ENCODE results near the gene ZCCHC14.

The ZCCHC14 gene

DNA sequence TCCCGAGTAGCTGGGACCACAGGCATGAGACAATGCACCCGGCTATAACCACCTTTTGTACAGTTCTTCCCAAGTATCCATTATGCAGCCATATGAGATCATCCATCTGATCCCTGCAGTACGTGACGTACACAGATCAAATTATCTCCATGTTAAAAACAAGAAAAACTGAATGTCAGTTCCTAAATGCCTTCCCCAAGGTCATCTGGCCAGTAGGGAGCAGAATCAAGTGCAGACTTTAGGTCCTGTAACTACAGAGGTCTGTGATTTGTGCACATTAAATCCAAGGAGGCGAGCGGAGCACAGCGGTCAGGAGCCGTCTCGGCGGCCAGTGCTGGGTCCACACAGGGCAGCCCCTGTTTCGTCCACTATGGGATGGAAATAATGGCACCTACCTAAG lies 23.7 kb downstream of the ZCCHC14 start:
- no peak overlapping the region for H3K4me3 ChIP-seq (ENCODE audit: low read depth, low read length)
- H3K27me3 ChIP-seq (ENCODE audit: control insufficient read depth, insufficient read depth, low read length), result no peaks in the 10 kb centered on the region
- peaks cover 5% of the 10 kb centered on the region for H3K4me1 ChIP-seq (ENCODE audit: control insufficient read depth, insufficient read depth, low read length)
- H3K36me3 ChIP-seq (ENCODE audit: control insufficient read depth, insufficient read depth, low read length), result no peaks in the 10 kb centered on the region
- H3K9ac ChIP-seq (ENCODE audit: low read depth, low read length), result no peak overlapping the region
- H3K9me3 ChIP-seq (ENCODE audit: control insufficient read depth, insufficient read depth, low read length), result no peaks in the 10 kb centered on the region

DNA sequence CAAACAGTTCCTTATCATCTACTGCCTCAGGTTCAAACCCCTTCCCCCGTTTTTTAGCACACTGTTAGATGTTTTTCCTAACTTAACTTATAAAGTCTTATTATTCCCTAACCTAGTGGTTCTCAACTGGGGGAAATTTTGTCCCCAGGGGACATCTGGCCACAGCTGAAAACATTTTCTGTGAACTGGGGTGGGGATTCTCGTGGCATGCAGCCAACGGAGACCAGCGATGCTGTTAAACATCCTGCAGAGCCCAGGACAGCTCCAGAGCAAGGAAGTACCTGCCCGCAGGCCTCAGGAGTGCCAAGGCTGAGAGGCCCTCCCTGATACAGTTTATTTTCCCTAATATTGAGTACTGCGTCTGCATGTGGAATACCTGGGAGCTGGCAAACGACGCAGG lies 24.3 kb downstream of the ZCCHC14 start:
- Histone ChIP-seq H3K9me3 (ENCODE audit: control insufficient read depth, insufficient read depth, low read length) (no peaks in the 10 kb centered on the region), H3K4me3 (ENCODE audit: low read depth, low read length) (no peak overlapping the region), H3K36me3 (ENCODE audit: control insufficient read depth, insufficient read depth, low read length) (no peaks in the 10 kb centered on the region), H3K9ac (ENCODE audit: low read depth, low read length) (no peak overlapping the region), H3K27me3 (ENCODE audit: control insufficient read depth, insufficient read depth, low read length) (no peaks in the 10 kb centered on the region), H3K4me1 (ENCODE audit: control insufficient read depth, insufficient read depth, low read length) (peaks cover 5% of the 10 kb centered on the region)

DNA sequence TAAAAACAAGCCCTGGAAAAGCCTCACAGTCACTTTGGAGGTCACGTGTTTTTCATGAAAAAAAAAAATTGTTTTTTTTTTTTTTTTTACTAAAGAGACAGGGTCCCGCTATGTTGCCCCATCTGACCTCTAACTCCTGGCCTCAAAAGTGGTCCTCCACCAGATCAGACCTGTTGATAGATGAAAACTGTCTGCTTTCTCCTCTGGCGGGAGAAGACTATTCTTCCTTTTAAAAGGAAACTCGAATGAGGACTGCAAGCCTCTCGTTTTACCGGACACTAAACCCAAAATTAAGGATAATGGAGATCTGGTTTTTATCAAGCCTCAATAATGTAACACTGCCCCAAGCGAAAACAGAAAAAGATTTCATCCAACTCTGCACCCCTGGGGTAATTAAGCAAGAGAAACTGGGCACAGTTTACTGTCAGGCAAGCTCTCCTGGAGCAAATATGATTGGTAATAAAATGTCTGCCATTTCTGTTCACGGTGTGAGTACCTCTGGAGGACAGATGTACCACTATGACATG lies 25.8 kb downstream of the ZCCHC14 start:
- Histone ChIP-seq H3K4me1 (ENCODE audit: control insufficient read depth, insufficient read depth, low read length) (peaks cover 5% of the 10 kb centered on the region), H3K36me3 (ENCODE audit: control insufficient read depth, insufficient read depth, low read length) (no peaks in the 10 kb centered on the region)

DNA sequence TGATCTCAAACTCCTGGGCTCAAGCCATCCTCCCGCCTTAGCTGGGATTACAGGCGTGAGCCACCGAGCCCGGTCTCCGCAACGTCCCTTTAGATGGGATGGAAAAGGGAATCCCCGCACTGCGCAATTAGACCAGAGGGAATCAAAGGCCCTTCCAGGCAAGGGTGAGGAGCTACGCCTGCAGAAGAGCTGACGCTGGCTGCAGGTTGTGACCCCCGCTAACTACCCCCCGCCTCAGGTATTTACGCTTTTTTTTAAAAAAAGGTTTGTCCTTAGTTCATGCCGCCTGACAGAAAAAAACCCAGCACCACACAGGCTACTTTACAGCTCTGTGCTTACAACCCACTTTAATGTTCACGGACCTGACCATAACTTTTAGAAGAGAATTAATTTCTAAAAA lies 26.9 kb downstream of the ZCCHC14 start:
- H3K9me3 ChIP-seq (ENCODE audit: control insufficient read depth, insufficient read depth, low read length), result no peaks in the 10 kb centered on the region
- H3K27me3 ChIP-seq (ENCODE audit: control insufficient read depth, insufficient read depth, low read length), result no peaks in the 10 kb centered on the region
- H3K4me1 ChIP-seq (ENCODE audit: control insufficient read depth, insufficient read depth, low read length), result peaks cover 2% of the 10 kb centered on the region
- H3K4me3 ChIP-seq (ENCODE audit: low read depth, low read length), result no peak overlapping the region
- H3K36me3 ChIP-seq (ENCODE audit: control insufficient read depth, insufficient read depth, low read length), result no peaks in the 10 kb centered on the region
- H3K9ac ChIP-seq (ENCODE audit: low read depth, low read length), result peak overlapping the region; percentile 9

More for the DNA sequence above, 25.8 kb downstream of the ZCCHC14 start:
- H3K27me3 ChIP-seq (ENCODE audit: control insufficient read depth, insufficient read depth, low read length), result no peaks in the 10 kb centered on the region
- no peaks in the 10 kb centered on the region for H3K9me3 ChIP-seq (ENCODE audit: control insufficient read depth, insufficient read depth, low read length)
- no peak overlapping the region for H3K4me3 ChIP-seq (ENCODE audit: low read depth, low read length)
- no peak overlapping the region for H3K9ac ChIP-seq (ENCODE audit: low read depth, low read length)

DNA sequence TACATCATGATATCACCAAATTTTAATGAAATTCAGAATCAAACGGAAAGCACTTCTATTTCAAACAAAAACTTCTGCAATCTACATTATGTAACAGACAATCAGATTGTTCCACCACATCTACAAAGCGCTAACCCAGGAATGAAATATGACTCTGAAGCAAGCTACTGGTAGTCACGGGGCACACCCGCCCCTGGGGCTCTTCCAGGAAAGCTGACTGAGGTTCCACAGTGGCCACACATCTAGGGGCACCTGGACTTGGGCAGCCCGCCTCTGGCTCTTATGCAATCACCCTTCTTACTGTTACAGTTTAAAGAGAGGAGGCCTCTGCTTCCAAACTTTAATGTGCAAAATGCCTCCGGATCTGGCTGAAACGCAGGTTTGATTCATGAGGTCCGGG lies 27.5 kb downstream of the ZCCHC14 start:
- Histone ChIP-seq H3K27me3 (ENCODE audit: control insufficient read depth, insufficient read depth, low read length) (no peaks in the 10 kb centered on the region), H3K9ac (ENCODE audit: low read depth, low read length) (no peak overlapping the region), H3K36me3 (ENCODE audit: control insufficient read depth, insufficient read depth, low read length) (no peaks in the 10 kb centered on the region), H3K4me3 (ENCODE audit: low read depth, low read length) (no peak overlapping the region), H3K4me1 (ENCODE audit: control insufficient read depth, insufficient read depth, low read length) (no peaks in the 10 kb centered on the region), H3K9me3 (ENCODE audit: control insufficient read depth, insufficient read depth, low read length) (no peaks in the 10 kb centered on the region)

DNA sequence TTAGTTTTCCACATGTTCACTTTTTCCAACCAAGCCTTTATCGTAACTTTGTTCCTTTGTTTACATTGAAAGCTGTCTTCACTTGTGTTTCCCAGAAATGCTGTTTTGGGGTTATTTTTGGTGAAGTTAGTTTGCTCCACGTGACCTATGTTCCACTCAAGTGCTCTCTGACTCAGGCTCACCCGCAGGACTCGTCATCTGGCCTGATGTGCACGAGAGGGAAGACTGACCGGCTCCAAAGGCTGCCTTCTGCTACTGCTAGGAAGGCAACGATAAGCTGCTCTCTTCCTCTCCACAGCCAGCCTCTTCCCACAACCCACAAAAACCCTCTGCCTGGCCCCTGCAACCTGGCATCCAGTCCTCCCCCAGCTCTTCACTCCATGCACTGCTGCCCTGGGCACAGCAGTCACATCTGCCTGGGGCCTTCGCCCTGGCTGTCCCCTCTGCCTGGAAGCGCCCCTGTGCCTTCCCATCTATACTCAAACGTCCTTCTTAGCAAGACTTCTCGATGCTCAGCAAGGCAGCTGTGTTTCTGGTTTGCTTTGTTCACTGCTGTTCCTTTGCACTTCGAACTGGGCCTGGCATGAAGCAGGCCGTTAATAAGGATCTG lies 28.0 kb downstream of the ZCCHC14 start:
- H3K4me3 ChIP-seq (ENCODE audit: low read depth, low read length), result no peak overlapping the region
- H3K9ac ChIP-seq (ENCODE audit: low read depth, low read length), result no peak overlapping the region
- no peaks in the 10 kb centered on the region for H3K9me3 ChIP-seq (ENCODE audit: control insufficient read depth, insufficient read depth, low read length)
- no peaks in the 10 kb centered on the region for H3K36me3 ChIP-seq (ENCODE audit: control insufficient read depth, insufficient read depth, low read length)
- no peaks in the 10 kb centered on the region for H3K27me3 ChIP-seq (ENCODE audit: control insufficient read depth, insufficient read depth, low read length)
- H3K4me1 ChIP-seq (ENCODE audit: control insufficient read depth, insufficient read depth, low read length), result no peaks in the 10 kb centered on the region

DNA sequence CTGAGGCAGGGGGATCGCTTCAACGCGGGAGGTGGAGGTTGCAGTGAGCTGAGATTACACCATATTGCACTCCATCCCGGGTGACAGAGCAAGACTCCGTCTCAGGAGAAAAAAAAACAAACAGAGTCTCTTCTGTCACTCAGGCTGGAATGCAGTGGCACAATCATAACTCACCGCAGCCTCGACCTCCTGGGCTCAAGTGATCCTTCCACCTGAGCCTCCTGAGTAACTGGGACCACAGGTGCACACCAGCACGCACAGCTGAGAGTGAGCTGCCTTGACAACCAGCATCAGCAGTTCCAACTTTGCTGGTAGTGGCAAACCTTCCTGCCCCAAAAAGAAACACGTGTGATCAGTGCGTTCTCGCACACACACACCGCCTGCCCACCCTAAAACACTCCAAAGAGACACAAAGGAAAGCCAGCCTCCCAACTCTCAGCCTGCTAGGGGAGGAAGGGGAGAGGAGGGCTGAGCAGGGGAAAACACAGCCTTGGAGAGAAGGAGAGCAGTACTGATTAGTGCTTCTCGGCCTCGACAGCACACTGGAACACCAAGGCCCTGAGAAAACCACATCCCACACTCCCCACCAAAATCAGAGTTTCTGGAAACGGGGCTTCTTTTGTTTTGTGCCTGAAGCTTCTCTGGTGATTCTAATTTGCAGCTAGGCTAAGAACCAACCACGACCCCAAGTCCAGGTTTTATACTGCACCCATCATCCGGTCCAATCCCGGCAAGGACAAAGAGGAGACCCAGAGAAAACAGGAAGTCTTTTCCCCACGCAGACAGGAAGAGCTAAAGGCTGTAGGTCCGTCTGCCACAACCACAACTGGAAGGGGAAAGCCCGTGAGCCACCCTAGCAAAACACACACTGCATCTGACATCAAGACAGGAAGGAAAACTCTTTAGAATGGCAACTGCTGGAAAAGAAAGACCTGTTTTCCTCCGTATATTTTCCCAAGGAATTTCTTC lies 28.8 kb downstream of the ZCCHC14 start:
- Histone ChIP-seq H3K4me1 (ENCODE audit: control insufficient read depth, insufficient read depth, low read length) (no peaks in the 10 kb centered on the region), H3K36me3 (ENCODE audit: control insufficient read depth, insufficient read depth, low read length) (no peaks in the 10 kb centered on the region), H3K27me3 (ENCODE audit: control insufficient read depth, insufficient read depth, low read length) (no peaks in the 10 kb centered on the region), H3K9ac (ENCODE audit: low read depth, low read length) (no peak overlapping the region), H3K9me3 (ENCODE audit: control insufficient read depth, insufficient read depth, low read length) (no peaks in the 10 kb centered on the region), H3K4me3 (ENCODE audit: low read depth, low read length) (no peak overlapping the region)

DNA sequence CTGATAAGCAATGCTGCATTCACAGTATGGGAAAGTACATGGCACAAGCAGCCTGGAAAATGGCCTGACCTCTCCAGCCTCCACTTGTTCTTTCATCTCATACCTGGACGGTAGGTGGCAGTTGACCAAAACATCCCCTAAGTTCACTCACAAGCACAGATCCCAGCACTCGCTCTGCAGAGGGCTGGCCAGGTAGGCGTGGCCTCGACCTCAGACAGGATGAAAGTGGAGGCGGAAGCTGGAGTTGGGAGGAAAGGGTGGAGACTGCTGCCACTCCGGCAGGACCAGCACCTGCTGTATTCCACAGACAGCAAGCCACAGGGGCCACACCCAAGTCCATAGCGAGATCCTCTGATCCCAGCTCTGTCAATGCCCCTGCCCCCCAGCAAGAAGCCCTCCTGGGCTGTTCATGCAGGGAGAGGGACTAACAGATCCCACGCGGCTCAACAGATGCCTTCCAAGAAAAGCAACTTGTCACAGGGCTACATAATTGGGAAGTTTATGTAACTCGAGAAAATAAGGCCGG lies 31.3 kb downstream of the ZCCHC14 start:
- Histone ChIP-seq H3K27me3 (ENCODE audit: control insufficient read depth, insufficient read depth, low read length) (no peaks in the 10 kb centered on the region), H3K4me1 (ENCODE audit: control insufficient read depth, insufficient read depth, low read length) (no peaks in the 10 kb centered on the region), H3K9me3 (ENCODE audit: control insufficient read depth, insufficient read depth, low read length) (no peaks in the 10 kb centered on the region), H3K36me3 (ENCODE audit: control insufficient read depth, insufficient read depth, low read length) (peaks cover 5% of the 10 kb centered on the region), H3K4me3 (ENCODE audit: low read depth, low read length) (peak overlapping the region; percentile 37), H3K9ac (ENCODE audit: low read depth, low read length) (no peak overlapping the region)

DNA sequence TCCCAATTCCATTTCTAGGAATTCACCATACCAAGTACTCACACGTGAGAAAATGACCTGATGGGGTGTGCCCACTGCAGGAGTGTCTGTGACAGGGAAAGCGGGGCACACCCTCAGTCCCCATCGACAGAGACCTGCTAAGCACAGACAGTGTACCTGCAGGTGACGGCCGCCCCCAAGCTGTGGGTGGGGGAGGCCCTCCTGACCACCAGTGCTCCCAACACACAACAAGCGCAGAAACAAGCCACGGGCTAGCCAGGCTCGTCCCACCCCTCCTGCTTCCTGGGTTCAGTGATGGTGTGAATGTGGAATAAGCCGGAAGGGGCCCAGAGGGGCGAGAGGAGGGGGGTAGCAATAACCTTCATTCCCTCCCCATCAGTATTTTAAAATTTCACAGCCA lies 31.9 kb downstream of the ZCCHC14 start:
- no peak overlapping the region for H3K4me3 ChIP-seq (ENCODE audit: low read depth, low read length)
- no peaks in the 10 kb centered on the region for H3K4me1 ChIP-seq (ENCODE audit: control insufficient read depth, insufficient read depth, low read length)
- H3K9me3 ChIP-seq (ENCODE audit: control insufficient read depth, insufficient read depth, low read length), result no peaks in the 10 kb centered on the region
- no peaks in the 10 kb centered on the region for H3K27me3 ChIP-seq (ENCODE audit: control insufficient read depth, insufficient read depth, low read length)
- no peak overlapping the region for H3K9ac ChIP-seq (ENCODE audit: low read depth, low read length)
- H3K36me3 ChIP-seq (ENCODE audit: control insufficient read depth, insufficient read depth, low read length), result peaks cover 5% of the 10 kb centered on the region

DNA sequence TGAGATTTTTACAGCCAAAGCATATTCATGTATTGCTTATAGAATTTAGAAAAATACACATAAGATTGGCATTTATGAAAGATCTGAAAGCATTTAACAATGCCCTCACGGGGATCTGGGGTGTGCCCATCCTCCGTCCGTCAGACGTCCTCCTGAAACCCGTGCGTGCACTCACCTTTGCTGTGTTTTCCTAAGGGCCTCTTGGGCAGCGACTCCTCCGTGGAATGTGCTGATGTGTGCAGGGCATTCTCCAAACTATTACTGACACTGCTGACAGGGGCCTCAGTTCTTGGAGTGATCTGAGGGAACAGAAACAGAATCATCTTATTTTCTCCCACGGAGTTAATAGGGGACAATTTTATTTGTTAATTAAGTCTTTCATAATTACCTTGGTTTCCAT lies 33.0 kb downstream of the ZCCHC14 start:
- Histone ChIP-seq H3K4me1 (ENCODE audit: control insufficient read depth, insufficient read depth, low read length) (no peaks in the 10 kb centered on the region), H3K9me3 (ENCODE audit: control insufficient read depth, insufficient read depth, low read length) (no peaks in the 10 kb centered on the region), H3K4me3 (ENCODE audit: low read depth, low read length) (no peak overlapping the region)

DNA sequence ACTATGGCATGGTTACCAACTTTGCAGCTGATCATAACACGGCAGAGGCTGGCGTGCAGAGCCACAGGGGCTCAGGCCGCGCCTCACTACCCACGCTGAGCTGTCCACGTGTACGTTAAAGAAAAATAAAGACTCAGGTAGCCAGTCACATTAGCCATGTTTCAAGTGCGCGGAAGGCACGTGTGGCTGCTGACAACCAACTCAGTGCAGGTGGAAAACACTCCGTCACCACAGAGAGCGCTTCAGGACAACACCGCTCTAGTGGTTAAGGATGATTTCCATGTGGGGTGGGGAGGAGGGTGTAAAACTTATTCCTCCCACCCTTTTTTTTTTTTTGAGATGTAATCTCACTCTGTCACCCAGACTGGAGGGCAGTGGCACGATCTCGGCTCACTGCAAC lies 33.8 kb downstream of the ZCCHC14 start:
- no peaks in the 10 kb centered on the region for H3K9me3 ChIP-seq (ENCODE audit: control insufficient read depth, insufficient read depth, low read length)
- H3K36me3 ChIP-seq (ENCODE audit: control insufficient read depth, insufficient read depth, low read length), result peaks cover 5% of the 10 kb centered on the region
- H3K4me3 ChIP-seq (ENCODE audit: low read depth, low read length), result no peak overlapping the region
- H3K9ac ChIP-seq (ENCODE audit: low read depth, low read length), result no peak overlapping the region
- H3K27me3 ChIP-seq (ENCODE audit: control insufficient read depth, insufficient read depth, low read length), result no peaks in the 10 kb centered on the region
- no peaks in the 10 kb centered on the region for H3K4me1 ChIP-seq (ENCODE audit: control insufficient read depth, insufficient read depth, low read length)

More for the DNA sequence above, 33.0 kb downstream of the ZCCHC14 start:
- Histone ChIP-seq H3K27me3 (ENCODE audit: control insufficient read depth, insufficient read depth, low read length) (no peaks in the 10 kb centered on the region), H3K9ac (ENCODE audit: low read depth, low read length) (no peak overlapping the region), H3K36me3 (ENCODE audit: control insufficient read depth, insufficient read depth, low read length) (peaks cover 5% of the 10 kb centered on the region)

Measured in iPS-15b (cell line).